ENCODE results near the gene DCC.

DCC gene

DNA sequence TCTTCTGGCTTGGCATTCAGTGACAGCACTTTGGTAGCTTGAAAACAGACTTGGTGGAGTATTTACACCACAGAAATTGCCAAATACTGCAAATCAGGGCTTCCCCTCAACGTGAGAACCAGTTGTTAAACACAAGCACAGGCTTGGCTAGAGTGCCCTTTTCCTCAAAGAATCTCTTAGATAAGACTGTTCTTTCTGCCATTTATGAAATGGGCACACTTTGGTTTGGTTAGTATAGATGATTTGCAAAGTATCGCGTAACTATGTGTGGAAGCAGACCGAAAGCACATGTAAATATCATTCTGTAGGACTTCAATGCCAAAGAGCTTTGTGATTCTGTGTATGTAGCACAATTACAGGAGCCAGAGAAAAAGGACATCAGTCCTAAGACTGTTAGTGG is 308.2 kb downstream of the DCC start:
- Mint-ChIP-seq H3K36me3 (ENCODE audit: insufficient read depth) (peaks cover 2% of the 10 kb centered on the region), H3K4me3 (no peak overlapping the region), H3K27me3 (no peaks in the 10 kb centered on the region), H3K27ac (ENCODE audit: low read depth) (no peak overlapping the region), H3K4me1 (no peaks in the 10 kb centered on the region), H3K9me3 (peaks cover 17% of the 10 kb centered on the region)
- ATAC-seq (replicated peaks; ENCODE audit: extremely low read depth, poor library complexity, severe bottlenecking), result no peak
- DNase-seq (ENCODE audit: low spot score in 2 of 2), result no peak

GRCh38 chr18:52652391-52652790 is 312.4 kb downstream of the DCC start:
- no peak for DNase-seq (ENCODE audit: low spot score in 2 of 2)
- no peaks in the 10 kb centered on the region for H3K27me3 Mint-ChIP-seq
- no peaks in the 10 kb centered on the region for H3K4me1 Mint-ChIP-seq
- ATAC-seq (replicated peaks; ENCODE audit: extremely low read depth, poor library complexity, severe bottlenecking), result no peak
- H3K27ac Mint-ChIP-seq (ENCODE audit: low read depth), result no peak overlapping the region
- no peak overlapping the region for H3K4me3 Mint-ChIP-seq
- peaks cover 2% of the 10 kb centered on the region for H3K36me3 Mint-ChIP-seq (ENCODE audit: insufficient read depth)
- H3K9me3 Mint-ChIP-seq, result peaks cover 6% of the 10 kb centered on the region

GRCh38 chr18:52657043-52657805 is 317.2 kb downstream of the DCC start:
- Mint-ChIP-seq H3K9me3 (peaks cover 19% of the 10 kb centered on the region), H3K27me3 (no peaks in the 10 kb centered on the region)
- ATAC-seq (replicated peaks; ENCODE audit: extremely low read depth, poor library complexity, severe bottlenecking), result no peak

DNA sequence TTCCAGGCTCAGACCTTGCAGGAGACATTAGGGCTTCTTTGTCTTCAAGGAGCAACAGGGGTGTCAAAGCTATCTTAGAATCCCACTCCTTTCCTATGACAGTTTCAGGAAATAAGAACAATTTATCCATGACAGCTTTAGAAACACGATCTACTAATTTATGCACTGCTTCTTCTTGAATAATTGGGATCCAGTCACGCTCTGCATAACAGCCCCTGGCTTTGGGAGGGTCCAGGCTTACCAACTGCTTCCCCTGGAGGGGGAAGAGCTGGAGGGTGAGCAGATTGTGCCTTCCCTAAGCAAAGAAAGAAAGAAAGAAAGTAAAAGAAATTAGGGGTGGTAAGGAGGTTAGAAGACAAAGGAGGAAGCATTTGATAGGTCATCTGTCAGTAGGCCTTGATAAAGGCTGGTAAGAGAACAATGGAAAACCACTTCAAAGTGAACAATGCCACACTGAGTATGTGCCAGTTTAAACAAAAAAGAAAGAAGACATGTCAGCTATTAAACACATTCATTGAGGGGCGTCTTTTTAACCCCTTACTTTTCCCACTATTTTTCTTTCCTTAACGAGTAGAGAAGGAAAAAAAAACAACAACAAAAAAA is 327.6 kb downstream of the DCC start:
- DNase-seq (ENCODE audit: low spot score in 2 of 2) (no peak), ATAC-seq (replicated peaks; ENCODE audit: extremely low read depth, poor library complexity, severe bottlenecking) (no peak)
- Mint-ChIP-seq H3K27ac (ENCODE audit: low read depth) (no peak overlapping the region), H3K4me1 (no peaks in the 10 kb centered on the region), H3K27me3 (no peaks in the 10 kb centered on the region), H3K36me3 (ENCODE audit: insufficient read depth) (no peaks in the 10 kb centered on the region), H3K9me3 (peaks cover 19% of the 10 kb centered on the region), H3K4me3 (no peak overlapping the region)

More at GRCh38 chr18:52657043-52657805, 317.2 kb downstream of the DCC start:
- H3K27ac Mint-ChIP-seq (ENCODE audit: low read depth), result no peak overlapping the region
- H3K36me3 Mint-ChIP-seq (ENCODE audit: insufficient read depth), result peaks cover 2% of the 10 kb centered on the region
- no peak overlapping the region for H3K4me3 Mint-ChIP-seq
- no peaks in the 10 kb centered on the region for H3K4me1 Mint-ChIP-seq
- no peak for DNase-seq (ENCODE audit: low spot score in 2 of 2)

- H3K4me1 Mint-ChIP-seq, result no peaks in the 10 kb centered on the region
- H3K27me3 Mint-ChIP-seq, result no peaks in the 10 kb centered on the region
- no peak for ATAC-seq (replicated peaks; ENCODE audit: extremely low read depth, poor library complexity, severe bottlenecking)
- H3K36me3 Mint-ChIP-seq (ENCODE audit: insufficient read depth), result no peaks in the 10 kb centered on the region
- no peak for DNase-seq (ENCODE audit: low spot score in 2 of 2)
- peaks cover 13% of the 10 kb centered on the region for H3K9me3 Mint-ChIP-seq
- no peak overlapping the region for H3K27ac Mint-ChIP-seq (ENCODE audit: low read depth)
- H3K4me3 Mint-ChIP-seq, result no peak overlapping the region
Observed at GRCh38 chr18:52670896-52671295, 330.9 kb downstream of the DCC start.

GRCh38 chr18:52678034-52678433 is 338.0 kb downstream of the DCC start:
- H3K4me1 Mint-ChIP-seq, result no peaks in the 10 kb centered on the region
- H3K27me3 Mint-ChIP-seq, result no peaks in the 10 kb centered on the region
- H3K9me3 Mint-ChIP-seq, result peaks cover 6% of the 10 kb centered on the region
- ATAC-seq (replicated peaks; ENCODE audit: extremely low read depth, poor library complexity, severe bottlenecking) (no peak), DNase-seq (ENCODE audit: low spot score in 2 of 2) (no peak)
- H3K4me3 Mint-ChIP-seq, result no peak overlapping the region
- H3K36me3 Mint-ChIP-seq (ENCODE audit: insufficient read depth), result no peaks in the 10 kb centered on the region
- H3K27ac Mint-ChIP-seq (ENCODE audit: low read depth), result no peak overlapping the region

DNA sequence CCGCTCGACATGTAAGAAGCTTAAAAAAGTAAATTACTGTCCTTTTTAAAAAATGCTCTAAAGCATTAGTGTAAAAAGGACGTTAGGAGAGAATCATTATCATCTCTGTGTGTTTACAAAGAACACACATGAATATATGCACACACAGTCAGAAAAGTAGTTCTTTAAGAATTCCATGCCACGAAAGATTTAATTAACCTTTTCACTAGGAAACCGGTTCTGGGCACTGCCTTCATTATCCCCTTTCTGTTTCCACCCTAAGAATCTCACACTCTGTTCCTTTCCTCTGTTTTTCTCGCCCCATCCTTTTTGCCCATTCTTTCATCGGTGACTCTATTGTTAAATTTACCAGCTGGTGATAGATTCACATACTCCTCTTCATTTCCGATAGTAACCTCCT is 338.6 kb downstream of the DCC start:
- H3K27ac Mint-ChIP-seq (ENCODE audit: low read depth), result no peak overlapping the region
- DNase-seq (ENCODE audit: low spot score in 2 of 2) (no peak), ATAC-seq (replicated peaks; ENCODE audit: extremely low read depth, poor library complexity, severe bottlenecking) (no peak)
- peaks cover 6% of the 10 kb centered on the region for H3K9me3 Mint-ChIP-seq
- H3K27me3 Mint-ChIP-seq, result no peaks in the 10 kb centered on the region
- H3K4me3 Mint-ChIP-seq, result no peak overlapping the region
- no peaks in the 10 kb centered on the region for H3K36me3 Mint-ChIP-seq (ENCODE audit: insufficient read depth)
- H3K4me1 Mint-ChIP-seq, result no peaks in the 10 kb centered on the region

DNA sequence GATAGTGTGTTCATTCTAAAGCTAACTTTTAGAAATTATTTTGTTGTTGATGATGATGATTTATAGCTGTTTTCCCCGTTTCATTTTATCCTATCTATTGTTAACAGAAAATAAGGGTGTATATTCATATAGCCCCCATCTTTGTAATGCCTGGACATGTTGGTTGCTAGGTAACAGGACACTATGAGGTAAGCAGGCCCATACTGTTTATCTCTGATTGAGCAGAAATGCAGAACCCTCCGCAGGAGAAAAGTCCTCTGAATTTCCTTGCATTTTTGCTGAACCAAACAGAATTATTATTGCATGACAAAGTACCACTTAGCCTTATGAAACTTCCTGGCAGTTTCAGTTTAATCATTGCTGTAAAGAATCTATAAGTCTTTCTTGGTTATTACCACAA is 339.4 kb downstream of the DCC start:
- no peak for ATAC-seq (replicated peaks; ENCODE audit: extremely low read depth, poor library complexity, severe bottlenecking)
- H3K4me1 Mint-ChIP-seq, result no peaks in the 10 kb centered on the region

GRCh38 chr18:52682260-52682659 is 342.3 kb downstream of the DCC start:
- DNase-seq (ENCODE audit: low spot score in 2 of 2) (no peak), ATAC-seq (replicated peaks; ENCODE audit: extremely low read depth, poor library complexity, severe bottlenecking) (no peak)
- Mint-ChIP-seq H3K4me1 (no peaks in the 10 kb centered on the region), H3K27ac (ENCODE audit: low read depth) (no peak overlapping the region), H3K4me3 (no peak overlapping the region), H3K9me3 (peaks cover 6% of the 10 kb centered on the region), H3K27me3 (no peaks in the 10 kb centered on the region), H3K36me3 (ENCODE audit: insufficient read depth) (no peaks in the 10 kb centered on the region)

More for the DNA sequence above, 339.4 kb downstream of the DCC start:
- DNase-seq (ENCODE audit: low spot score in 2 of 2), result no peak
- Mint-ChIP-seq H3K4me3 (no peak overlapping the region), H3K9me3 (peaks cover 6% of the 10 kb centered on the region), H3K27me3 (no peaks in the 10 kb centered on the region), H3K36me3 (ENCODE audit: insufficient read depth) (no peaks in the 10 kb centered on the region), H3K27ac (ENCODE audit: low read depth) (no peak overlapping the region)

GRCh38 chr18:52685316-52685715 is 345.3 kb downstream of the DCC start:
- Mint-ChIP-seq H3K27me3 (no peaks in the 10 kb centered on the region), H3K4me1 (no peaks in the 10 kb centered on the region), H3K9me3 (peaks cover 6% of the 10 kb centered on the region), H3K36me3 (ENCODE audit: insufficient read depth) (no peaks in the 10 kb centered on the region), H3K4me3 (no peak overlapping the region), H3K27ac (ENCODE audit: low read depth) (no peak overlapping the region)
- ATAC-seq (replicated peaks; ENCODE audit: extremely low read depth, poor library complexity, severe bottlenecking) (no peak), DNase-seq (ENCODE audit: low spot score in 2 of 2) (no peak)

- Mint-ChIP-seq H3K4me3 (no peak overlapping the region), H3K36me3 (ENCODE audit: insufficient read depth) (no peaks in the 10 kb centered on the region), H3K9me3 (no peaks in the 10 kb centered on the region), H3K27ac (ENCODE audit: low read depth) (no peak overlapping the region), H3K4me1 (no peaks in the 10 kb centered on the region), H3K27me3 (no peaks in the 10 kb centered on the region)
- DNase-seq (ENCODE audit: low spot score in 2 of 2), result no peak
- no peak for ATAC-seq (replicated peaks; ENCODE audit: extremely low read depth, poor library complexity, severe bottlenecking)
Observed at GRCh38 chr18:52691841-52692240, 351.8 kb downstream of the DCC start.

GRCh38 chr18:52694804-52695203 is 354.8 kb downstream of the DCC start:
- Mint-ChIP-seq H3K4me1 (no peaks in the 10 kb centered on the region), H3K27ac (ENCODE audit: low read depth) (no peak overlapping the region), H3K27me3 (no peaks in the 10 kb centered on the region), H3K36me3 (ENCODE audit: insufficient read depth) (no peaks in the 10 kb centered on the region), H3K4me3 (no peak overlapping the region), H3K9me3 (peaks cover under 1% of the 10 kb centered on the region)
- no peak for ATAC-seq (replicated peaks; ENCODE audit: extremely low read depth, poor library complexity, severe bottlenecking)
- no peak for DNase-seq (ENCODE audit: low spot score in 2 of 2)

GRCh38 chr18:52700116-52700515 is 360.1 kb downstream of the DCC start:
- no peaks in the 10 kb centered on the region for H3K27me3 Mint-ChIP-seq
- no peaks in the 10 kb centered on the region for H3K4me1 Mint-ChIP-seq
- H3K27ac Mint-ChIP-seq (ENCODE audit: low read depth), result no peak overlapping the region
- ATAC-seq (replicated peaks; ENCODE audit: extremely low read depth, poor library complexity, severe bottlenecking) (no peak), DNase-seq (ENCODE audit: low spot score in 2 of 2) (no peak)
- H3K36me3 Mint-ChIP-seq (ENCODE audit: insufficient read depth), result no peaks in the 10 kb centered on the region
- H3K9me3 Mint-ChIP-seq, result peaks cover 8% of the 10 kb centered on the region
- H3K4me3 Mint-ChIP-seq, result no peak overlapping the region

Measured in central memory CD8-positive, alpha-beta T cell (primary cell).